GM21381 (cell line): ENCODE measurements around the gene CLINT1.
"Not testable (repeated sequence)": the region's sequence is repeated elsewhere in the genome, so short reads cannot be mapped to it uniquely, and the experiment has no call there.

ENCODE experiments used
- ATAC-seq: cut with Tn5 transposase; IDR thresholded peaks from one replicate; pipeline ENCODE4 v1.9.1; 2021; ENCODE audit warnings: mild to moderate bottlenecking, moderate library complexity; ENCODE audit not compliant: unreplicated experiment

Gene CLINT1

GRCh38 chr5:157864067-157864466 lies 5.1 kb upstream of the CLINT1 start:
- no peak for ATAC-seq

GRCh38 chr5:157862183-157862851 lies 3.4 kb upstream of the CLINT1 start:
- ATAC-seq, result no peak

- ATAC-seq, result peak; percentile 69
Measured at GRCh38 chr5:157860898-157861890, 2.2 kb upstream of the CLINT1 start.

GRCh38 chr5:157859227-157859575 lies 256 bp upstream of the CLINT1 start:
- no peak for ATAC-seq

- no peak for ATAC-seq
Measured at GRCh38 chr5:157857816-157858526, 974 bp downstream of the CLINT1 start.

- no peak for ATAC-seq
Measured at GRCh38 chr5:157855404-157855994, 3.4 kb downstream of the CLINT1 start.

- ATAC-seq, result not testable (repeated sequence)
Measured at GRCh38 chr5:157853365-157853764, 5.6 kb downstream of the CLINT1 start.

- ATAC-seq, result no peak
Measured at GRCh38 chr5:157845914-157846598, 12.9 kb downstream of the CLINT1 start.

GRCh38 chr5:157842787-157843186 lies 16.2 kb downstream of the CLINT1 start:
- no peak for ATAC-seq

- no peak for ATAC-seq
Measured at GRCh38 chr5:157842185-157842584, 16.8 kb downstream of the CLINT1 start.

- no peak for ATAC-seq
Measured at GRCh38 chr5:157839157-157839795, 19.7 kb downstream of the CLINT1 start.

- no peak for ATAC-seq
Measured at GRCh38 chr5:157836121-157836753, 22.7 kb downstream of the CLINT1 start.

GRCh38 chr5:157835041-157835440 lies 23.9 kb downstream of the CLINT1 start:
- ATAC-seq, result no peak

- no peak for ATAC-seq
Measured at GRCh38 chr5:157828944-157829639, 29.9 kb downstream of the CLINT1 start.

GRCh38 chr5:157828105-157828943 lies 30.6 kb downstream of the CLINT1 start:
- no peak for ATAC-seq

GRCh38 chr5:157827423-157827822 lies 31.5 kb downstream of the CLINT1 start:
- no peak for ATAC-seq

GRCh38 chr5:157823655-157824054 lies 35.3 kb downstream of the CLINT1 start:
- ATAC-seq, result no peak
